ENCODE results near the gene ADGRB3.

ADGRB3 gene

DNA sequence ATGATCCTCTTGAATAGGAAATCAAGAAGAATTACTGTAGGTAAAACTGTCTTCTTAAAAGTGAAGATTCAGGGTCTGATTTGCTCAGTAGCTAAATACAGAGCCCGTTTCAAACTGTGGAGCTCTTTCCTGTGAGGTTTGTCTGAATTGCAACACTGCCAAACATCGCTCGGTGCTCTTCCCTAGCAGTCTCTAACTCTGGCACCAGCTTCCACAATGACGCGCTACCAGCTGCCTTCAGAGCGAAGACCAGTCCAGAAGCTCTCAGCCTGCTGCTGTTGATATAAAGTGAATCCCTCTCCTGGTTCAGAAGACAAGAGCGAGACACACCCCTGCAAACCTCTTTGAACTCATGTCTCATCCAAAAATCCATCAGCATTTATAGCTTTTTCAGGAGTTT, 714.7 kb downstream of the ADGRB3 start:
- in situ Hi-C loops (cut with MboI; ENCODE audit: low pct_unique_long_range_greater_than_20kb, low sequenced_read_pairs, unreplicated experiment), result no loop called here
- DNase-seq (ENCODE audit: low spot score), result no peak
- TF ChIP-seq, protein P1, sequence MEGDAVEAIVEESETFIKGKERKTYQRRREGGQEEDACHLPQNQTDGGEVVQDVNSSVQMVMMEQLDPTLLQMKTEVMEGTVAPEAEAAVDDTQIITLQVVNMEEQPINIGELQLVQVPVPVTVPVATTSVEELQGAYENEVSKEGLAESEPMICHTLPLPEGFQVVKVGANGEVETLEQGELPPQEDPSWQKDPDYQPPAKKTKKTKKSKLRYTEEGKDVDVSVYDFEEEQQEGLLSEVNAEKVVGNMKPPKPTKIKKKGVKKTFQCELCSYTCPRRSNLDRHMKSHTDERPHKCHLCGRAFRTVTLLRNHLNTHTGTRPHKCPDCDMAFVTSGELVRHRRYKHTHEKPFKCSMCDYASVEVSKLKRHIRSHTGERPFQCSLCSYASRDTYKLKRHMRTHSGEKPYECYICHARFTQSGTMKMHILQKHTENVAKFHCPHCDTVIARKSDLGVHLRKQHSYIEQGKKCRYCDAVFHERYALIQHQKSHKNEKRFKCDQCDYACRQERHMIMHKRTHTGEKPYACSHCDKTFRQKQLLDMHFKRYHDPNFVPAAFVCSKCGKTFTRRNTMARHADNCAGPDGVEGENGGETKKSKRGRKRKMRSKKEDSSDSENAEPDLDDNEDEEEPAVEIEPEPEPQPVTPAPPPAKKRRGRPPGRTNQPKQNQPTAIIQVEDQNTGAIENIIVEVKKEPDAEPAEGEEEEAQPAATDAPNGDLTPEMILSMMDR (IDR thresholded peaks at IDR 0.05; ENCODE audit: extremely low read depth, insufficient read depth, missing control alignments), result no peak

DNA sequence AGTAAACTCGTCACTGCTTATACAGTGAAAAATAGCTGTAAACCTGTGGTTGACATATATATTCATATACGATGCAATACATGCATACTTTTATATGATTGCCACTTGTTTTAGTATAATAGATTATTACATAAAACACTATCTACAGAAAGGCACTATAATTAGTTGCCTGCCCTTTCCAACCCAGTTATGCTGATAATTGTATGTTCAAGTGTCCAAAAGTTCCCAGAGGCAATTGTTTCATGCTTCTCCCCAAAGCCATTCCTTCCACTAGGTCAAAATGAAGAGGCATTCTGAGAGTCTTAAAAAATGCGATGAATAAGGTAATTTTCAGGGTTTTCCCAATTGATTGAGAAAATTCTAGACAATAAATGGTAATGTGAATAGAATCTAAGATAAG, 727.1 kb downstream of the ADGRB3 start:
- TF ChIP-seq, protein P1 (IDR thresholded peaks at IDR 0.05; ENCODE audit: extremely low read depth, insufficient read depth, missing control alignments), result no peak
- in situ Hi-C loops (cut with MboI; ENCODE audit: low pct_unique_long_range_greater_than_20kb, low sequenced_read_pairs, unreplicated experiment), result no loop called here
- no peak for DNase-seq (ENCODE audit: low spot score)

DNA sequence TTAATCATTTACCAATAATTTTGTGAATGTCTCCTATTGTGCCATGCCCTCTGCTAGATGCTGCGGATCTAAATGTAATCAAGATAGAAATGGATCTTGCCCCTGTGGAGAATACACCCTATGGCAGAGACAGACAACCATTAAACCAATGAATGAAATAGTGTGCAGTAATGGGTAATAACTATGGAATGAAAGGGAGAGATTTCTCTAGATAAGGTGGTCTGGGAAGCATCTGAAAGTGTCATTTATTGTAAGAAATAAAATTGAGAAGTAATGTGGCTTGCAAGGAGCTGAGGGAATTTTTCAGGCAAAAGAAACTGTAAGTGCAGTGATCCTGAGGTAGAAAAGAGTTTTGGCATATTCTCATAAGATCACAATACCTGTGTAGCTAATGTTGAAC, 731.7 kb downstream of the ADGRB3 start:
- in situ Hi-C loops (cut with MboI; ENCODE audit: low pct_unique_long_range_greater_than_20kb, low sequenced_read_pairs, unreplicated experiment), result no loop called here
- TF ChIP-seq, protein P1 (IDR thresholded peaks at IDR 0.05; ENCODE audit: extremely low read depth, insufficient read depth, missing control alignments), result no peak
- DNase-seq (ENCODE audit: low spot score), result no peak

DNA sequence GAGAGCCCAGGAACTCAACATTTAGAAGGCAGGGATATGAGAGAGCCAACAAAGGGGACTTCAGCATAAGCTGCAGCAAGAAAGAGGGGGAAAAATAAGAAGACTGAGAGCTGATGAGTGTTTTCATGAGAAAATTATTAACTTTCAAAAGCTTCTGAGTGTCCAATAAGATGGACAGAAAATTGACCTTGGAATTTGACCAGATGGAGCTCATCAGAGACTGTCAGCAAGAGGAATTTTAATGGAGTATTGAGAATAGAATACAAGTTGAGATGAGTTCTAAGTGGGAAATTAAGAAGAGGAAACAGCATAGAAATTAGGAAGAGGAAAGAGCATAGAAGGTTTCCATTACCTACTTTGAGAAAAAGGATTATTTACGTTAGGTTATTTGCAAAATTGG, 733.5 kb downstream of the ADGRB3 start:
- TF ChIP-seq, protein P1 (IDR thresholded peaks at IDR 0.05; ENCODE audit: extremely low read depth, insufficient read depth, missing control alignments), result no peak
- DNase-seq (ENCODE audit: low spot score), result no peak
- in situ Hi-C loops (cut with MboI; ENCODE audit: low pct_unique_long_range_greater_than_20kb, low sequenced_read_pairs, unreplicated experiment), result no loop called here

DNA sequence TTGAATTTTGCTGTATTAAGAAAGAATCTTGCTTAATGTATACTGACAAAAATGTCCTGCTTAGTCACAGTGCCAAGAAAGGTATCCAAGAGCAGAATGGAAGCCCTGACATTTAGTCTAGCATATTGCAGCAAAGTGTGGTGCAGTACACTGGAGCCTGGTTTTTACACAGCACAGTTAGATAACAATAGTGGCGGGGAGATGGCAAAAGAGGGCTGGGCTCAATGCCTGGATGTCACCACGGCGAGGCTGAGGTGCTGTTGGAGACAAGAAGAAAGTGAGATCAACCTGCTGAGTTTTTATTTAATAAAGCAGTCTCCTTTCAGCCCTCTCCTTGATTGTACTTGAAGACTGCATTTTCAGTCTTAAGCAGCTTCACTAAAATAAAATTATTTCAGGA, 735.7 kb downstream of the ADGRB3 start:
- DNase-seq (ENCODE audit: low spot score), result no peak
- in situ Hi-C loops (cut with MboI; ENCODE audit: low pct_unique_long_range_greater_than_20kb, low sequenced_read_pairs, unreplicated experiment), result no loop called here
- TF ChIP-seq, protein P1 (IDR thresholded peaks at IDR 0.05; ENCODE audit: extremely low read depth, insufficient read depth, missing control alignments), result no peak

DNA sequence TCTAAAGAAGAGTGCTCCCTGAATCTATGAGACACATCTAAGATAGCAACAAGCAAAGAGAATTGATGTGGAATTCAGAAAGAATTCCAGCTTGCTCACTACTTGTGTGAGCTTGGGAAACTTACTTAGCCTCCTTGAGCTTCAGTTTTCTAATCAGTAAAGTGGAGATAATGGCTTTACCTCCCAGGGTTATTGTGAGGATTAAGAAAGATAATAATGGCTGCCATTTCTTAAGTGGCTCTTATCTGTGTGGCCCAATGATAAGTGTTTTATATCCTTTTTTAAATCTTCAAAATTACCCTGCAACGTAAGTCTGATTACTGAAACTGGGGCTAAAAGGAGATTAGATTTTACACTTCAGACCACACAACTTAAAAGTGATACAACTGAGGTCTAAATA, 743.2 kb downstream of the ADGRB3 start:
- DNase-seq (ENCODE audit: low spot score), result no peak
- in situ Hi-C loops (cut with MboI; ENCODE audit: low pct_unique_long_range_greater_than_20kb, low sequenced_read_pairs, unreplicated experiment), result no loop called here
- TF ChIP-seq, protein P1 (IDR thresholded peaks at IDR 0.05; ENCODE audit: extremely low read depth, insufficient read depth, missing control alignments), result no peak

DNA sequence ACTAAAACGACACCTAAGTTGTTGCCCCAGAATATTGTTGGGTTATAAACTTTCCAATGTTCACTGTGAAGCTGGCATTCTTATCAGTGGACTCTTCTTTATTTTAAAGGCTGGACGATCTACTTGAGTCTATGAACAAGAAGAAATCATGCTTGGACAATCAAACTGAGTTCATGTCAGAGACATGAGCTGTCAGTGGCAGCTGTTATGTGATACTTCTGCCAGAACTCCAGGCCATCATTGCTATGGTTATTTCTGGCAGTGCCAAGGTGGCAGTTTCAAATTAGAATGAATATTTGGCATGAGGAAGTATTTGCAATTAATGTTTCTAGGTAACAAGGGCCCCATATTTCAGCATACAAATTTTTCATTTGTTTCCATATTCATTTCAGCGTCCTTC, 744.4 kb downstream of the ADGRB3 start:
- no peak for DNase-seq (ENCODE audit: low spot score)
- in situ Hi-C loops (cut with MboI; ENCODE audit: low pct_unique_long_range_greater_than_20kb, low sequenced_read_pairs, unreplicated experiment), result no loop called here
- TF ChIP-seq, protein P1 (IDR thresholded peaks at IDR 0.05; ENCODE audit: extremely low read depth, insufficient read depth, missing control alignments), result no peak

All from GM13977 (cell line).